ENCODE measurements around the gene KCNIP4.

DNA sequence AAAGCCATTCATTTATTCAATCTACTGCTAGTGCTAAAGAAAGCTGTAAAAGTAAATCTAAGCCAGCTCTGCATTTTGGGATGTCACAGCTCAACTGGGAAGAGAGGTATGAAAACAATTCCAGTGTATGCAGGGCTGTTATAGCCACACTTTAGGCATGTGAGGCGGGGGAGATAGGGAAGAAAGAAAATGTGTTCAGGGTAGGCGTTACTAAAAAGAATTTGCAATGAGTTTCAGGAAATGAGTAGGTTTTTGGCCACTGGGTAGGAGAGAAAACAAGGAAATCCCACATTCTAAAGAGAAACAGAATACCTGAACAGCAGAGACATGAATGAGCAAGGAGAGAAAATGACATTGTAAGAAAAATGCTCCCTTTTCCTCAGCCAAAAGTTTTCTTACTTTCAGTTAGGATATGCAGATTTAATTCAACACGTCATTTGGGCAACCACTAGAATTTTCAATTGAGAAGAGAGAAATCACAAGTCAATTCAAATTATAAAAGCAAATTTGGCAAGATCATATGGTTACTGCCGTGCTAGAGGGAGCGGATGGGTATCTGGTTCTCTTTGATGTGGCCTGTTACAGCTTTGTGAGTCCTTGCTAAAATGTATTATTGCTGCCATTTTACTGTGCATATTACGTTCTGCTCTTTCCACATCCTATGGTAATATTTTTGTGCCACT lies 226.3 kb downstream of the KCNIP4 start:
- TF ChIP-seq EP300 (IDR thresholded peaks at IDR 0.05; ENCODE audit: low read depth) (no peak), POLR2AphosphoS5 (IDR thresholded peaks at IDR 0.05) (no peak)
- TF ChIP-seq, protein P1, sequence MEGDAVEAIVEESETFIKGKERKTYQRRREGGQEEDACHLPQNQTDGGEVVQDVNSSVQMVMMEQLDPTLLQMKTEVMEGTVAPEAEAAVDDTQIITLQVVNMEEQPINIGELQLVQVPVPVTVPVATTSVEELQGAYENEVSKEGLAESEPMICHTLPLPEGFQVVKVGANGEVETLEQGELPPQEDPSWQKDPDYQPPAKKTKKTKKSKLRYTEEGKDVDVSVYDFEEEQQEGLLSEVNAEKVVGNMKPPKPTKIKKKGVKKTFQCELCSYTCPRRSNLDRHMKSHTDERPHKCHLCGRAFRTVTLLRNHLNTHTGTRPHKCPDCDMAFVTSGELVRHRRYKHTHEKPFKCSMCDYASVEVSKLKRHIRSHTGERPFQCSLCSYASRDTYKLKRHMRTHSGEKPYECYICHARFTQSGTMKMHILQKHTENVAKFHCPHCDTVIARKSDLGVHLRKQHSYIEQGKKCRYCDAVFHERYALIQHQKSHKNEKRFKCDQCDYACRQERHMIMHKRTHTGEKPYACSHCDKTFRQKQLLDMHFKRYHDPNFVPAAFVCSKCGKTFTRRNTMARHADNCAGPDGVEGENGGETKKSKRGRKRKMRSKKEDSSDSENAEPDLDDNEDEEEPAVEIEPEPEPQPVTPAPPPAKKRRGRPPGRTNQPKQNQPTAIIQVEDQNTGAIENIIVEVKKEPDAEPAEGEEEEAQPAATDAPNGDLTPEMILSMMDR (IDR thresholded peaks at IDR 0.05), result no peak

All from transverse colon (tissue), 4 donors.